ENCODE results near the gene AMBRA1.
A peak's percentile ranks its signal among the peaks of the same experiment; 100 is the strongest.

The AMBRA1 gene

GRCh38 chr11:46593550-46594373 lies at the start of gene AMBRA1:
TSS of gene AMBRA1 (minus strand) at chr11:46594023. CDS start at chr11:46548380, 45,643 bp downstream.
- peak; percentile 74 for DNase-seq (ENCODE audit: low read depth)

DNA sequence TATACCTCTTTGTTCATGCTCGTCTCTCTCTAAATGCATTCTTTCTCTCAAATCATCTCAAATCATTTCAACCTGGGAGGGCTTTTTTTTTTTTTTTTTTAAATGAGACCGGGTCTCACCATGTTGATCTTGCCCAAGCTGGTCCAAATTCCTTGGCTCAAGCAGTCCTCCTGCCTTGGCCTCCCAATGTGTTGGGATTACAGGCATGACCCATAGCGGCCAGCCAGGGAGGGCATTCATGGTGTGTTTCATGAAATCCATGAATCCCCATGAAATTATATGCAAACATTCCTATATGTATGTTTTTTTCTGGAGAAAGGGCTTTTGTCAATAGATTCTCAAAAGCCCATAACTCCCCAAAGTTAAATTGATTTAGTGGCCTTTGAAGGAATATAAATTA lies 49.7 kb upstream of the AMBRA1 start:
- no peak for DNase-seq (ENCODE audit: low read depth)

- DNase-seq (ENCODE audit: low read depth) = no peak
These were observed 49.0 kb upstream of the AMBRA1 start for GRCh38 chr11:46642627-46643335.

DNA sequence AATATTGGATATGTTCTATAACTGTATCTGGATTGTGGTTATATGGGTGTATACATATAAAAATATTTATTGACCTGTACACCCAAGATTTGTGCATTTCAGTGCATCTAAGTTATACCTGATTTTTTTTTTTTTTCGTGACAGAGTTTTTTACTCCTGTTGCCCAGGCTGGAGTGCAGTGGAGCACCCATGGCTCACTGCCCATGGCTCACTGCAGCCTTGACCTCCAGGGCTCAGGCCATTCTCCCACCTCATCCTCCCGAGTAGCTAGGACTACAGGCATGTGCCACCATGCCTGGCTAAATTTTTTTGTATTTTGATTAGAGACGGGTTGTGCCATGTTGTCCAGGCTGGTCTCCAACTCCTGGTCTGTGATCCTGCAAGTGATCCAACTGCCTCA lies 47.8 kb upstream of the AMBRA1 start:
- DNase-seq (ENCODE audit: low read depth) = no peak

DNA sequence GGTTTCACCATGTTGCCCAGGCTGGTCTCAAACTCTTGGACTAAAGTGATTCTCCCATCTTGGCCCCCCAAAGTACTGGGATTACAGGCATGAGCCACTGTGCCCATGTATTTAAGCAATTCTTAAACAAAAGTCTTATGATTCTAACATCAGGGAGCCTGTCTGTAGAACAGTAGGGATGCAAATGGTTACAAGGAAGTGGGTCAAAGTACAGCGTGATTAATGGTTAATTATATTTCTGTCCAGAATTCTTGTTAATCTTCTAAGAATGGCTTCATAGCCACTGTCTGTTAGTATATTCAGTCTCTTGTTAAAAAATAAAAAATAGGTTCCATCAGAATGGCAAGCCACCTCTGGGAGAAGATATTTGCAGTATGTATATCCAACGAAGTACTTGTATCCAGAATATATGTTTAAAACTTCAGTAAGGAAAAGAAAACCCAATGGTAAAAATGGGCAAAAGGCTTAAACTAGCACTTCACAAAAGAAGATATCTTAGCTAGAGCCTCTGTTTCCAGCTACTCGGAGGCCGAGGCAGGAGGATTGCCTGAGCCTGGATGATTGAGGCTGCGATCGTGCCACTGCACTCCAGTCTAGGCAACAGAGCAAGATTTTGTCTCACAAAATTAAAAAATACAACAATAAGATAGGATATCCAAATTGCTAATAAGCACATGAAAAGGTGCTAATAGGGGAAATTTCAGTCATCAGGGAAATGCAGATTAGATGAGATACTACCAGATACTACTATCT lies 46.4 kb upstream of the AMBRA1 start:
- no peak for DNase-seq (ENCODE audit: low read depth)

GRCh38 chr11:46639197-46639839 lies 45.5 kb upstream of the AMBRA1 start:
- no peak for DNase-seq (ENCODE audit: low read depth)

GRCh38 chr11:46637546-46637945 lies 43.7 kb upstream of the AMBRA1 start:
- no peak for DNase-seq (ENCODE audit: low read depth)

DNA sequence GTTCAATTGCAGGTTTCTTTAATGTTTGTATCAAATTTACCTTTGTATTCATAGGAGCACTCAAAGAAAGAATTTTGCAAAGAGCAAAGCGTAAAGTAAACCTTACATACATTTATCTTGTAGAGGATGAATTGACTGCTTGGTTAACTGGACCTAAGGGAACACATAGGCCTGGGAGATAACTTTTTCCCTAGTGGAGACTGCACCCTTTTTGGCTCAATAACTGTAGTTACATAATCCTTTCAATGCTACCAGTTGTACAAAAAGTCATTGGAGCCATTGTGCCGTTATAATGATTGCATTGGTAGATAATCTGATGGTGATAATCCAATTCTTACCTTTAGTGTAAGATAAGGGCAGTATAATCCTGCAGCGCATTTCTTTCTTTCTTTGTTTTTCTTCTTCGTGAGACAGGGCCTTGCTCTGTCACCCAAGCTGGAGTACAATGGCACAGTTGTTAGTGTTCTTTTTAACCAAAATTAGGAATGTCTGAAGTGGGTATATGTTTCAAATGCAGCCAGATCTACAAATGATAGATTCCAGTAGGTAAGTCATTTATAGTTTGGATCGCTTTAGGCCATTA lies 41.8 kb upstream of the AMBRA1 start:
- DNase-seq (ENCODE audit: low read depth) = no peak

DNA sequence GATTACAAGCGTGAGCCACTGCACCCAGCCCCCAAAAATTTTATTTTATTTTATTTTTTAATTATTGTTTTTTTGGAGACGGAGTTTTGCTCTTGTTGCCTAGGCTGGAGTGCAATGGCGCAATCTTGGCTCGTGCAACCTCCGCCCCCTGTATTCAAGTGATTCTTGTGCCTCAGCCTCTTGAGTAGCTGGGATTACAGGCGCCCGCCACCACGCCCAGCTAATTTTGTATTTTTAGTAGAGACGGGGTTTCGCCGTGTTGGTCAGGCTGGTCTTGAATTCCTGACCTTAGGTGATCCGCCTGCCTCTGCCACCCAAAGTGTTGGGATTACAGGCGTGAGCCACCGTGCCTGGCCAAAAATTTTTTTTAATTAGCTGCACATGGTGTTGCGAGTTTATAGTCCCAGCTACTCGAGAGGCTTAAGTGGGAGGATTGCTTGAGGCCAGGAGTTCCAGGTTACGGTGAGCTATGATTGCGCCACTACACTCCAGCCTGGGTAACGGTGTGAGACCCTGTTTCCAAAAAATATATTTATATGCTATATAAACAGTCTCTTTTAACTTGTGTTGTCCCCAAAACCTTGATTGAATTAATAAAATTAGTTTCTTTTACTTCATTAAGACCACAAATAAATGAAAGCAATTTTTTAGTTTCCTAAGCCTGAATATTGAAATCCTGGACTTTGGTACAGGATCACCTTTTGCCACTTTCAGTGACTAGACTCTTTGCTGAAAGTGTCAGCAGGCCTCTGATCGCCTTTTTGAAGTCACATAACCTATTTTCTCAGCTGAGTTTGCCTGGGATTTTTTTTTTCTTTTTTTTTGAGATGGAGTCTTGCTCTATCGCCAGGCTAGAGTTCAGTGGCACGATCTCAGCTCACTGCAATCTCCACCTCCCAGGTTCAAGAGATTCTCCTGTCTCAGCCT lies 39.7 kb upstream of the AMBRA1 start:
- no peak for DNase-seq (ENCODE audit: low read depth)

DNA sequence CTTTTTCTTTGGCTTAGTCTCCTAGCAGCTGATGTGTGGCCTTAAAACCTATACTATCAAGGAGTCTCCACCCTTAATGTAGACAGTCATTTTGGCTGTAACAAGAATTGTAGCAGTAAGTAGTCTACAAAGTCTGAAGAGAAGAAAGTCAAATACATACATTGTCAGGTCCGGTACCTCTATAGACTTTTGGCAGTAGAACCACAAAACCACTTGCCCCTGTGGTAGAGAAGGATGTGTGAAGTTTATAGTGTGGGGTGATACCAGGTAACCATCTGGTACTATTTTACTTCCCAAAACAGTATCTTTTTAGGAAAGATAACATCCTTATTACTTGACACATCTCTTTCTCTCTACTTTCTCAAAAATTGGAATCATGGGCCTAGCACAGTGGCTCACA lies 38.7 kb upstream of the AMBRA1 start:
- no peak for DNase-seq (ENCODE audit: low read depth)

DNA sequence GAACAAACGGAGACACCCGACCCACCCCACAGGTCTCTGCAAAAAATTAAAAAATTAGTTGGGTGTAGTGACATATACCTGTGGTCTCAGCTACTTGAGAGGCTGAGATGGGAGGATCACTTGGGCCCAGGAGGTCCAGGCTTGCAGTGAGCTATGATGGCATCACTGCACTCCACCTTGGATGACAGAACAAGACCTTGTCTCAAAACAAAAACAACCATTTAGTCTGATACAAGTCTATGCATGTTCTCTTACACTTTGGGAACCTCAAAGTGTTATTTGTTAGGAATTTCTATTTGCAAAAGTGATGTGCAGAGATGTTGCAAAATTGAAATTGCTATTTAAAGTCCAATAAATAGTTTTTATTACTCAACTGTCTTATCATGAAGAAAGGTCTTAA lies 37.9 kb upstream of the AMBRA1 start:
- DNase-seq (ENCODE audit: low read depth) = no peak

DNA sequence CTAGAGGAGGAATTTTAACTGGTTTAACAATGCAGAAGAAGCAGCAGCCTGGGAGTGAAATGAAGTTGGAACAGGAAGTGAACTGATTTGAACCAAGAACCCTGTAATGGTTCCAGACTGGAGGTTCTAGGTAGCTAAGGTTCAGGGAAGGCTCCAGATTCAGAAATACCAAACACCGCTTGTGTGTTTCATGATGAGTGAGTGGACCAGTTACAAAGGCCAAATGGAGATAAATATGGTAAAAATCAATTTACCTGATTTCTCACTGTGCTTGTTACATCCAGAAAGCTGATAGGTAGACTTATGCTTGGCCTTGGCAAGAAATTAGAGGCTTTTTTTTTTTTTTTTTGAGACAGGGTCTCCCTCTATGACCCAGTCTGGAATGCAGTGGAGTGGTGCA lies 36.4 kb upstream of the AMBRA1 start:
- no peak for DNase-seq (ENCODE audit: low read depth)

DNA sequence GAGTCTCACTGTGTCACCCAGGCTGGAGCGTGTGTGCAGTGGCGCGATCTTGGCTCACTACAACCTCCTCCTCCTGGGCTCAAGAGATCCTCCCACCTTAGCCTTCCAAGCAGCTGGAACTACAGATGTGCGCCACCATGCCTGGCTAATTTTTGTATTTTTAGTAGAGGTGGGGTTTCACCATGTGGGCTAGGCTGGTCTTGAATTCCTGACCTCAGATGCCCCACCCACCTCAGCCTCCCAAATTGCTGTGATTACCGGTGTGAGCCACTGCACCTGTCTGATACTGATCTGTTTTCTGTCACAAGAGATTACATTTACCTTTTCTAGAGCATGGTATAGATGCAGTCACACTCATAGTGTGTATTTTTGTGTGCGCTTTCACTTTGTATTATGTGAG lies 35.1 kb upstream of the AMBRA1 start:
- no peak for DNase-seq (ENCODE audit: low read depth)

GRCh38 chr11:46625406-46625805 lies 31.6 kb upstream of the AMBRA1 start:
- no peak for DNase-seq (ENCODE audit: low read depth)

DNA sequence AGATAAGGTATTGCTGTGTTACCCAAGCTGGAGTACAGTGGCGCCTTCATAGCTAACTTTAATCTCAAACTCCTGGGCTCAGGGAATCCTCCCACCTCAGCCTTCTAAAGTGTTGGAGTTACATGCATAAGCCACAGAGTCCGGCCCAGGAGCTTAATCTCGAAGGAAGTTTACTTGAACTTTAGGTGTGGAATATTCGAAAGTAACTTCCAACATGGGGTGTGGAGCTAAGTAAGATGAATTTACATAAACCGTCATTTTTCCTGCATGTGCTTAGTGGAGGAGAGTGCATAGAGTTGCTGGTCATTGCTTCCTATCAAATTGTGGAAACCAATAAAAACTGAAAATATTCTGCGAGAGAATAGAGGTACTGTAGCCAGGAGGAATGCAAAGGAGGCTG lies 25.0 kb upstream of the AMBRA1 start:
- DNase-seq (ENCODE audit: low read depth) = no peak

DNA sequence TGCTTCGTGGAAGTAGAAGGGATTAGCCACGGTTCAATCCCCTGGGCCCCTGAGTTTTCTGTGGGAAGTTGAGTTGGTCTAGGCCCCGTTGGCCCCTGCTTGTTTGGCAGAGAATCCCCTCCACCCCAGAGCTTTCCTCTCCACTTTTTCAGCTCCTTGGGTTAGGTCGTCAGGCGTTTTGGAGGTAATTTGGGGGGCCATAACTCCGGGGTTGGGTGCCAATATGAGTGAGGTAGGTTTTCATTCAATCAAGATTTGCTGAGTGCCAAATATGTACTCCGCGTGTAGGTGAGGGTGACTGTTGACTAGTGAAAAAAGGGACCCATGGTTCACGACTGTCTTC lies 24.1 kb upstream of the AMBRA1 start:
- no peak for DNase-seq (ENCODE audit: low read depth)

GRCh38 chr11:46617134-46617971 lies 23.5 kb upstream of the AMBRA1 start, which contains the start of the genes ATG13 and HARBI1:
TSS of gene ATG13 (plus strand) at chr11:46617553. CDS start at chr11:46644292, 26,739 bp downstream.
TSS of gene HARBI1 (minus strand) at chr11:46617227. CDS start at chr11:46616237, 990 bp downstream.
- DNase-seq (ENCODE audit: low read depth) = peak; percentile 92

GRCh38 chr11:46616551-46617133 lies 22.8 kb upstream of the AMBRA1 start:
- no peak for DNase-seq (ENCODE audit: low read depth)

DNA sequence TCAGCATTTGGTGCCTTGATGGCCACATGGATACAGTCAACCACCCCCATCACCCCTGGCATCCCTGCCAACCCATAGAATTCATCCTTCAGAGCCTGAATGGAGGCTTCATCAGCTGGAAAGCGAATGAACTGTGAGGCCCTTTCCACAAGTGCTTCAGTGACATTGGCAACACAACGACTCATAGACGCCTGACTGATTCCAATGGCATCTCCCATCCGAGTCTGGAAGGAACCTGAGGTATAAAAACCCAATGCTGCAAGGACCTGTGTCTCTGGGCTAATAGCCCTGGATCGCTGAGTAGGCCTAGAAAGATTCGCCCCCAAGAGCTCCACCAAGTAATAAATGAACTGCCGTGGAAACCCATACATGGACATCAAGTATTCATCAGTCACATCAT lies 21.9 kb upstream of the AMBRA1 start:
- no peak for DNase-seq (ENCODE audit: low read depth)

Data from stimulated activated CD8-positive, alpha-beta memory T cell treated with anti-CD3 and anti-CD28 coated beads, Interleukin-4, amount 100 ng/mL, for 24 hours (primary cell).